ENCODE data around the gene FRMPD1. TPM values are rescaled to one million over a fixed set of nuclear protein-coding genes. Genes with fewer than 3 reads are reported as not detected.
A peak's percentile ranks its signal among the peaks of the same experiment; 100 is the strongest.

The FRMPD1 gene
- total RNA-seq, 6 experiments from 2014 or later: 0.10 to 0.74 (median 0.51) TPM

- H3K4me3 ChIP-seq: no peak overlapping the region
- no peaks in the 10 kb centered on the region for H3K9me3 ChIP-seq
- DNase-seq: no peak
- H3K4me1 ChIP-seq: peaks cover 0 to 14% (median 2%) of the 10 kb centered on the region in 4 donors
- H3K36me3 ChIP-seq: peaks cover 0 to 4% (median 0%) of the 10 kb centered on the region in 4 donors
- intact Hi-C loops (cut with DNase I): loop anchor here in 1 of 2 donors (10.0 kb wide), 1 partner anchor 64 kb away; no protein-coding TSS in a partner anchor
- H3K27me3 ChIP-seq: no peaks in the 10 kb centered on the region
- H3K27ac ChIP-seq: no peak overlapping the region
- ATAC-seq: peak; percentile 49 to 64 (median 60)
- TF ChIP-seq POLR2A (IDR thresholded peaks at IDR 0.05) (no peak), CTCF (IDR thresholded peaks at IDR 0.05) (no peak)
- WGBS (ENCODE audit: insufficient coverage, low coverage, low lambda C conversion rate, missing lambda C conversion rate): 25% methylated on average over 6 of the region's 6 CpGs
Measured at GRCh38 chr9:37788332-37788731, 137.6 kb downstream of the FRMPD1 start.

- DNase-seq: no peak
- WGBS (ENCODE audit: insufficient coverage, low coverage, low lambda C conversion rate, missing lambda C conversion rate): no CpG with 5 or more reads among the region's 2 CpGs
Measured at GRCh38 chr9:37790096-37790495, 139.3 kb downstream of the FRMPD1 start.

GRCh38 chr9:37792122-37792521, 141.4 kb downstream of the FRMPD1 start:
- no peak for DNase-seq
- no peak overlapping the region for H3K4me3 ChIP-seq
- no peak overlapping the region for H3K27ac ChIP-seq
- H3K9me3 ChIP-seq: no peaks in the 10 kb centered on the region
- H3K36me3 ChIP-seq: no peaks in the 10 kb centered on the region
- peaks cover 0 to 4% (median 2%) of the 10 kb centered on the region in 4 donors for H3K4me1 ChIP-seq
- no peak for ATAC-seq
- no peak for TF ChIP-seq POLR2A (IDR thresholded peaks at IDR 0.05)
- no peak for TF ChIP-seq CTCF (IDR thresholded peaks at IDR 0.05)
- no peaks in the 10 kb centered on the region for H3K27me3 ChIP-seq
- WGBS (ENCODE audit: insufficient coverage, low coverage, low lambda C conversion rate, missing lambda C conversion rate): 92% methylated on average over 5 of the region's 5 CpGs
- intact Hi-C loops (cut with DNase I): no loop called here

More at GRCh38 chr9:37790096-37790495, 139.3 kb downstream of the FRMPD1 start:
- Histone ChIP-seq H3K27me3 (no peaks in the 10 kb centered on the region), H3K4me1 (peaks cover 0 to 8% (median 2%) of the 10 kb centered on the region in 4 donors), H3K27ac (no peak overlapping the region), H3K4me3 (no peak overlapping the region), H3K36me3 (no peaks in the 10 kb centered on the region), H3K9me3 (no peaks in the 10 kb centered on the region)
- intact Hi-C loops (cut with DNase I): no loop called here
- TF ChIP-seq POLR2A (IDR thresholded peaks at IDR 0.05) (no peak), CTCF (IDR thresholded peaks at IDR 0.05) (no peak)
- no peak for ATAC-seq

- Histone ChIP-seq H3K4me1 (no peaks in the 10 kb centered on the region), H3K4me3 (no peak overlapping the region), H3K27ac (no peak overlapping the region), H3K27me3 (no peaks in the 10 kb centered on the region), H3K36me3 (no peaks in the 10 kb centered on the region), H3K9me3 (no peaks in the 10 kb centered on the region)
- DNase-seq (no peak), ATAC-seq (no peak)
- WGBS (ENCODE audit: insufficient coverage, low coverage, low lambda C conversion rate, missing lambda C conversion rate): 51% methylated on average over 2 of the region's 2 CpGs
- no peak for TF ChIP-seq CTCF (IDR thresholded peaks at IDR 0.05)
- no peak for TF ChIP-seq POLR2A (IDR thresholded peaks at IDR 0.05)
- intact Hi-C loops (cut with DNase I): no loop called here
Measured at GRCh38 chr9:37796232-37796631, 145.5 kb downstream of the FRMPD1 start.

Other genes with a start within 250 kb of the FRMPD1 start
- gene GRHPR, start 228.3 kb upstream of the FRMPD1 start, total RNA-seq: 100 to 1,000 TPM; 159 to 424 (median 359) TPM
- gene ZBTB5, start 185.5 kb upstream of the FRMPD1 start, total RNA-seq: 1 to 10 TPM; 4.3 to 6.6 (median 5.5) TPM
- 10 to 100 TPM; 11.7 to 18.1 (median 14.4) TPM for gene POLR1E, start 165.0 kb upstream of the FRMPD1 start, total RNA-seq
- gene FBXO10, start 74.6 kb upstream of the FRMPD1 start, total RNA-seq: 1 to 10 TPM; 2.5 to 5.9 (median 4.0) TPM
- gene TOMM5, start 58.4 kb upstream of the FRMPD1 start, total RNA-seq: 10 to 100 TPM; 30.9 to 58.9 (median 32.9) TPM
- gene TRMT10B, start 102.9 kb downstream of the FRMPD1 start, total RNA-seq: 1 to 10 TPM; 2.2 to 4.9 (median 3.3) TPM
- 10 to 100 TPM; 13.1 to 17.1 (median 14.7) TPM for gene EXOSC3, start 134.1 kb downstream of the FRMPD1 start, total RNA-seq
- gene DCAF10, start 149.8 kb downstream of the FRMPD1 start, total RNA-seq: 10 to 100 TPM; 20.1 to 28.3 (median 23.1) TPM

All from right lobe of liver (tissue), 6 donors.